Stimulated activated CD4-positive, alpha-beta T cell treated with anti-CD3 and anti-CD28 coated beads, Interleukin-1b, Interleukin-23, amount 100 ng/mL, for 24 hours (primary cell): ENCODE measurements around the gene BCOR.

Source experiments
- DNase-seq, 4 experiments: peaks; one replicate each; pipeline ENCODE4 v3.0.0-alpha.2; 2020; ENCODE audit warnings: low read depth in 4 of 4, low spot score in 1 of 4

The BCOR gene

GRCh38 chrX:40086569-40087335, 11.0 kb downstream of the BCOR start:
- no peak for DNase-seq

GRCh38 chrX:40085714-40086113, 12.0 kb downstream of the BCOR start:
- no peak for DNase-seq

- no peak for DNase-seq
Observed at GRCh38 chrX:40085102-40085551, 12.6 kb downstream of the BCOR start.

GRCh38 chrX:40084471-40085101, 13.2 kb downstream of the BCOR start:
- DNase-seq, result no peak

- DNase-seq, result no peak
Observed at GRCh38 chrX:40083979-40084359, 13.8 kb downstream of the BCOR start.

- no peak for DNase-seq
Observed at GRCh38 chrX:40083120-40083978, 14.4 kb downstream of the BCOR start.

GRCh38 chrX:40082447-40083119, 15.2 kb downstream of the BCOR start:
- DNase-seq, result no peak

- DNase-seq, result no peak
Observed at GRCh38 chrX:40081679-40082068, 16.1 kb downstream of the BCOR start.

GRCh38 chrX:40080894-40081678, 16.7 kb downstream of the BCOR start:
- no peak for DNase-seq

- no peak for DNase-seq
Observed at GRCh38 chrX:40079572-40079971, 18.2 kb downstream of the BCOR start.

GRCh38 chrX:40078489-40079227, 19.1 kb downstream of the BCOR start:
- DNase-seq, result no peak

- no peak for DNase-seq
Observed at GRCh38 chrX:40077906-40078305, 19.9 kb downstream of the BCOR start.

- DNase-seq, result no peak
Observed at GRCh38 chrX:40076750-40077575, 20.8 kb downstream of the BCOR start.

GRCh38 chrX:40074959-40075332, 22.8 kb downstream of the BCOR start:
- DNase-seq, result no peak

- DNase-seq, result no peak
Observed at GRCh38 chrX:40074080-40074958, 23.4 kb downstream of the BCOR start.

GRCh38 chrX:40073439-40074054, 24.2 kb downstream of the BCOR start:
- DNase-seq, result no peak

GRCh38 chrX:40072246-40072645, 25.5 kb downstream of the BCOR start:
- DNase-seq, result no peak

- no peak for DNase-seq
Observed at GRCh38 chrX:40068048-40068447, 29.7 kb downstream of the BCOR start.
